ENCODE data around the gene FOXL1.

The FOXL1 gene

GRCh38 chr16:86605950-86606349, 27.6 kb downstream of the FOXL1 start:
- DNase-seq (ENCODE audit: low read depth), result no peak

GRCh38 chr16:86608301-86608747, 30.0 kb downstream of the FOXL1 start:
- DNase-seq (ENCODE audit: low read depth), result no peak

- DNase-seq (ENCODE audit: low read depth), result no peak
Measured at GRCh38 chr16:86609115-86609514, 30.8 kb downstream of the FOXL1 start.

- no peak for DNase-seq (ENCODE audit: low read depth)
Measured at GRCh38 chr16:86609661-86610060, 31.3 kb downstream of the FOXL1 start.

- DNase-seq (ENCODE audit: low read depth), result no peak
Measured at GRCh38 chr16:86610779-86611524, 32.6 kb downstream of the FOXL1 start.

GRCh38 chr16:86611525-86611855, 33.1 kb downstream of the FOXL1 start:
- no peak for DNase-seq (ENCODE audit: low read depth)

GRCh38 chr16:86611941-86612340, 33.6 kb downstream of the FOXL1 start:
- DNase-seq (ENCODE audit: low read depth), result no peak

GRCh38 chr16:86614699-86615098, 36.4 kb downstream of the FOXL1 start:
- DNase-seq (ENCODE audit: low read depth), result no peak

GRCh38 chr16:86616906-86617305, 38.6 kb downstream of the FOXL1 start:
- no peak for DNase-seq (ENCODE audit: low read depth)

- DNase-seq (ENCODE audit: low read depth), result no peak
Measured at GRCh38 chr16:86618431-86619238, 40.3 kb downstream of the FOXL1 start.

GRCh38 chr16:86619239-86619794, 41.0 kb downstream of the FOXL1 start:
- DNase-seq (ENCODE audit: low read depth), result no peak

GRCh38 chr16:86620184-86620583, 41.8 kb downstream of the FOXL1 start:
- DNase-seq (ENCODE audit: low read depth), result no peak

- no peak for DNase-seq (ENCODE audit: low read depth)
Measured at GRCh38 chr16:86621966-86622365, 43.6 kb downstream of the FOXL1 start.

GRCh38 chr16:86622700-86623615, 44.6 kb downstream of the FOXL1 start:
- DNase-seq (ENCODE audit: low read depth), result no peak

- no peak for DNase-seq (ENCODE audit: low read depth)
Measured at GRCh38 chr16:86625029-86625428, 46.7 kb downstream of the FOXL1 start.

GRCh38 chr16:86625821-86626220, 47.5 kb downstream of the FOXL1 start:
- no peak for DNase-seq (ENCODE audit: low read depth)

- DNase-seq (ENCODE audit: low read depth), result no peak
Measured at GRCh38 chr16:86626284-86626683, 47.9 kb downstream of the FOXL1 start.

GRCh38 chr16:86626966-86627365, 48.6 kb downstream of the FOXL1 start:
- no peak for DNase-seq (ENCODE audit: low read depth)

- no peak for DNase-seq (ENCODE audit: low read depth)
Measured at GRCh38 chr16:86628614-86629013, 50.3 kb downstream of the FOXL1 start.

- no peak for DNase-seq (ENCODE audit: low read depth)
Measured at GRCh38 chr16:86630471-86630870, 52.1 kb downstream of the FOXL1 start.

GRCh38 chr16:86631444-86631843, 53.1 kb downstream of the FOXL1 start:
- no peak for DNase-seq (ENCODE audit: low read depth)

All from stimulated activated CD8-positive, alpha-beta memory T cell treated with anti-CD3 and anti-CD28 coated beads, Interleukin-7, amount 100 ng/mL, for 24 hours (primary cell).